Retinal pigment epithelial cell (primary cell): Measurements from ENCODE around the gene TRIM69.

Experiments
- DNase-seq: peaks from one replicate; pipeline ENCODE4 v3.0.0-alpha.2; 2010; ENCODE audit warnings: low read depth
- H3K4me3 ChIP-seq: 2 replicates; pipeline ENCODE4 v1.5.1; 2011; ENCODE audit warnings: mild to moderate bottlenecking, low read length, control low read depth, moderate library complexity
- CTCF ChIP-seq: conservative IDR thresholded peaks from 2 replicates; pipeline ENCODE4 v1.5.1; 2011; ENCODE audit warnings: low read depth, low read length, control low read depth, inconsistent platforms

Gene TRIM69

GRCh38 chr15:44801797-44802196, 65.5 kb downstream of the TRIM69 start:
- no peak for TF ChIP-seq CTCF
- DNase-seq = no peak
- H3K4me3 ChIP-seq = no peak overlapping the region

DNA sequence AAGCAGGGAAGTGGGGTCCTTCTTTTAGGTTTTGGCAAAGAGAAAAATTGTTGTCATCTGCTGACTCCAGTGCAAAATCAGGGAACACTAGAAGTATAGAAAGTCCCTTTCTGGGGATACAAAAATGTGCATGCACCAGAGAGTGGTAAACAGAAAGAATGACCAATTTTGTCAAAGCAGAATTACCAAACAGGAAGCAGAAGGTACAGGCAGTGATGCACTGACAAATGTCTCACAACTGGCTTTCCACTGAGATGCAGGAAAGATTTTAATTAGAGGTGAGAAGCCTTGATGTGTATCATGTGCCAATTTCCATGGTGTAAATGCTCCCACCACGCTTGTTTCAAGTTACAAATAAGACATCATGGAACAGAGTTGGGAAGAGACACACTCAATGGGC, 66.0 kb downstream of the TRIM69 start:
- no peak for DNase-seq
- H3K4me3 ChIP-seq = no peak overlapping the region
- no peak for TF ChIP-seq CTCF

DNA sequence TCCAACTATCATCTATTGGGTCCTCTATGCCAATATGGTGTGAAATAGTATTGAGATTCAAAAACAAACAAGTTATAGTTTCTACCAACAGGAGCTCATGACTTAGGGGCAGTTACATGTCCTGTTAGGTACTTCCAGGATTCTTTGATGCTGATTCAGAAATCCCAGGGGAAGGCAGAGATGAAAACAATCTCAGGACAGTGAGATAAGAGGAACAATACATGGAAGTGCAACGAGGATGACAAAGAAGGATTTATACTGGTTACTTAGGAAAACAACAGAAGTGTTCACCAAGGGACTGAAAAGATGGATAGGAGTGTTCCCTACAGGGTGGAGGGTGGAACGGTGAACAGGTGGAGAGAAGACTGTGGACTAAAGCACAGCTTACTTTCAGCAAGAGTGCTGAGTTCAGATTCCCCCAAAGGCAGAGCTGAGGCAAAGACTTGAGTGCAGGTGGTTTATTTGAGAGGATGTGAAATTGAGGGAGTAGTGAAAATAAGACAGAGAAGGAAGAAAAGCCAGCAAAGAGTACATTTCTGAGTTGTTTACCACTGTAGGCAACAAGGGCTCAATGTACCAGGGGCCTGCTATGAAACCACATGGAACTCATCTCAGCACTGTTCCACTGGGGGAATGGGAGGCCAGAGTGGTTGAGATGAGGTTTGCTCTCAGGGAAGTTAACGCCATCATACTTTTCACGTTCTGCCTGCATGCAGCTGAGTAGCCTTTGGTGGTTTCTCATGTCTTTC, 68.1 kb downstream of the TRIM69 start:
- no peak for TF ChIP-seq CTCF
- DNase-seq = no peak
- H3K4me3 ChIP-seq = no peak overlapping the region

DNA sequence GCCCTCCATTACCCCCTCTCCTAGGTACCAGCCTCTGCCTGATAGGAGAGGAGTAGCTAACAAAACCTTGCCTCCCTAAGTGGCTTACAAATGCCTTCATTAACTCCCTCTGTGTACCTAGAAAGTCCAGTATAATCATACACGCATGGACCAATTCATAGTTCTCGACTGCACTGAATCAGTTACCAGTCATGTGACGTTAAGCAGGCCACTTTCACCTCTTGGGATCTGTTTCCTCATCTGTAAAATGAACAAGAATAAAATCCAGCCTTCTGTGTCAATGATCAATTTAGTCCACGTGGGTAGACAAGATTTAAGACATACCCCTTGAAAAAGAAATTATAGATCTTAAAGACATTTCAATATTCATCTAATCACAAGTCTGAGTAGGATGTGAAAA, 72.2 kb downstream of the TRIM69 start:
- no peak for TF ChIP-seq CTCF
- H3K4me3 ChIP-seq = no peak overlapping the region

GRCh38 chr15:44810237-44810636, 73.9 kb downstream of the TRIM69 start:
- TF ChIP-seq CTCF = no peak
- DNase-seq = no peak
- H3K4me3 ChIP-seq = no peak overlapping the region

More for the DNA sequence above, 72.2 kb downstream of the TRIM69 start:
- DNase-seq = no peak

- no peak overlapping the region for H3K4me3 ChIP-seq
- DNase-seq = no peak
These were observed 75.0 kb downstream of the TRIM69 start for GRCh38 chr15:44811337-44811736.

More at GRCh38 chr15:44811337-44811736, 75.0 kb downstream of the TRIM69 start:
- TF ChIP-seq CTCF = no peak
